ENCODE results near the gene TMEM116. TPM values are rescaled to one million over a fixed set of nuclear protein-coding genes. Genes with fewer than 3 reads are reported as not detected.
"Not testable (repeated sequence)": the region's sequence is repeated elsewhere in the genome, so short reads cannot be mapped to it uniquely, and the experiment has no call there.

The TMEM116 gene
- 8.8 and 10.0 TPM in 2 replicates for total RNA-seq (2014; rRNA removed; shearing (Covaris generic))

GRCh38 chr12:112012775-112013600 is at the start of gene TMEM116, which contains the start of gene ERP29:
TMEM116 (minus strand) TSS chr12:112013165; CDS start chr12:112005270, 7,895 bp downstream.
ERP29 (plus strand) TSS chr12:112013426; CDS start chr12:112013466, 40 bp downstream.
- Histone ChIP-seq H3K36me3 (no peaks in the 10 kb centered on the region; the same call in 1 of the 2 replicates), H3K4me3 (peak within 1 kb of the TSS; percentile 91), H3K9me3 (replicated peaks) (no peaks in the 10 kb centered on the region), H3K4me1 (peaks cover 3% of the 10 kb centered on the region; the same call in 1 of the 2 replicates), H3K27ac (peak within 1 kb of the TSS; percentile 88), H3K27me3 (no peaks in the 10 kb centered on the region)
- DNase-seq, result peak; percentile 98 to 99

DNA sequence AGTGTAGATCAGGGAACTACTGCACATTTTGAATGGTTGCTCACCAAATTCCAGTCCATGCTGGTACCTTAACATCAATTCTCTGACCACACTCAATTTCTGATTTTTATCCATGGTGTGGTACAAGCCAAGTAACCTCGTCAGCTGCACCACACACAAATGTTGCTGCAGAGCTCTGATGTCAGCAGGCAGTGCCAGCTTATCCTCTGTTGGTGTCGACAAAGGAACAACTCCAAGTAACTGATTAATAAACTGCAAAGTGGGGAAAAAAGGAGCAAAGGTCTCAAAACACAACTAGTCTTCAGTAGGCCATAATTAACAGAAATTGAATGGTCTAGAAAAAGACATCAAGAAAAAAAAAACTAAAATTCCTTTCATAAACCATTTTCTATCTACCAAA is 48.2 kb upstream of the TMEM116 start:
- H3K27me3 ChIP-seq, result no peaks in the 10 kb centered on the region
- no peak overlapping the region for H3K27ac ChIP-seq
- DNase-seq, result no peak
- H3K36me3 ChIP-seq, result peaks cover 72% of the 10 kb centered on the region
- no peak overlapping the region for H3K4me3 ChIP-seq
- H3K9me3 ChIP-seq (replicated peaks), result no peaks in the 10 kb centered on the region
- no peaks in the 10 kb centered on the region for H3K4me1 ChIP-seq

- H3K27me3 ChIP-seq, result no peaks in the 10 kb centered on the region
- H3K9me3 ChIP-seq (replicated peaks), result no peaks in the 10 kb centered on the region
- H3K4me1 ChIP-seq, result no peaks in the 10 kb centered on the region
- DNase-seq, result no peak
- H3K27ac ChIP-seq, result no peak overlapping the region
- H3K36me3 ChIP-seq, result peaks cover 62% of the 10 kb centered on the region
- H3K4me3 ChIP-seq, result no peak overlapping the region
These were observed 36.4 kb upstream of the TMEM116 start for GRCh38 chr12:112049351-112049750.

DNA sequence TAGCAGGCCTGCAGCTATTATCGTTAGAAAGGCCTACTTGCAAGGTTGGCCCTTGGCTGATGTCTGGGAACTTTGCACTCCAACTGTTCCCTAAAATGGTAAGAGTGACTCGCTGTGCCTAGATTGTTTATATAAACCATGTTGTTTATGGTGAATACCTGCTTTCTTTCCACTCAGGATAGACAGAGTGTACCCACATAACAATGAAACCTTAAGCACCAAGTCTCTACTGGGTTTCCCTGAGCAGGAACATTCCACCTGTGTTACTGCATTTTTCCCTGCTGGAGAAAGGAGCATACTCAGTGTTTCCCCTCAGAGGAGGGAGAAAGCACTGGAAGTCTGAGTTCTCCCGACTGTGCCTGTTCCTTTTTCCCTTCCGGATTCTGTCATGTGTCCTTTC is 33.0 kb upstream of the TMEM116 start:
- H3K9me3 ChIP-seq (replicated peaks), result no peaks in the 10 kb centered on the region
- no peak for DNase-seq
- no peaks in the 10 kb centered on the region for H3K27me3 ChIP-seq
- no peaks in the 10 kb centered on the region; the same call in 1 of the 2 replicates for H3K4me1 ChIP-seq
- H3K27ac ChIP-seq, result no peak overlapping the region
- no peak overlapping the region for H3K4me3 ChIP-seq
- peaks cover 74% of the 10 kb centered on the region for H3K36me3 ChIP-seq

DNA sequence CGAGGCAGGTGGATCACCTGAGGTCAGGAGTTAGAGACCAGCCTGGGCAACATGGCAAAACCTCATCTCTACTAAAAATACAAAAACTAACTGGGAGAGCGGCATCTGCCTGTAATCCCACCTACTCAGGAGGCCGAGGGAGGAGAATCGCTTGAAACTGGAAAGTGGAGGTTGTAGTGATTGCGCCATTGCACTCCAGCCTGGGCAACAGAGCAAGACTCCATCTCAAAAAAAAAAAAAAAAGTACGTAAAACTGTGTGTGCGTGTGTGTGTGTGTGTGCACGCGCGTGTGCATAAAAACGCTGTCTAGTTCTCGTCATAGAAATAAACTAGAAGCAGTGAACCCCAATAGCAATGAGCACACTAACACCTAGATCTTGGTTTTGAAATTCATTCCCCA is 23.6 kb upstream of the TMEM116 start:
- H3K4me1 ChIP-seq; H3K9me3 ChIP-seq (replicated peaks); H3K4me3 ChIP-seq; H3K27me3 ChIP-seq; H3K27ac ChIP-seq; DNase-seq: not testable (repeated sequence)
- H3K36me3 ChIP-seq, result peaks cover 71% of the 10 kb centered on the region

GRCh38 chr12:112035219-112035785 is 22.3 kb upstream of the TMEM116 start:
- Histone ChIP-seq H3K4me3 (no peak overlapping the region), H3K9me3 (replicated peaks) (no peaks in the 10 kb centered on the region), H3K4me1 (no peaks in the 10 kb centered on the region), H3K27ac (no peak overlapping the region), H3K36me3 (peaks cover 76% of the 10 kb centered on the region), H3K27me3 (no peaks in the 10 kb centered on the region)
- DNase-seq, result no peak

DNA sequence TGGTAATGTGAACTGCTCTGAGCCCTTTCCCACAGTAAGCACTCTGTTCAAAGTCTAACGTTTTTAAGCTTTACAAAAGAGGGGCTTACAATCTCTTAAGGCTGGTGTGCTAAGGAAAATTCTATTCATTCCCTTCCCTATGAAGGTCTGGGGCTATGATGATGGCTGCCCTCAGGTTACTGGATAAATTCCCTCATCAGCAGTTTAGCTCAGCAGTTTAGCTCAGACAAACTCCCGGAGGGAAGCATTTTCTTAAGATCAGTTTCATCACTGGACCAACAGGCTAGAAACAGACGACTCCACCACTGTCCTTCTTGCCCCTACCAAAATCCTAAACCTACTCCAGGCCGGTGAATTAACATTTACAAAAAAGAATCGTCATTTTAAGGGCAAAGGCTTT is 19.3 kb upstream of the TMEM116 start:
- Histone ChIP-seq H3K36me3 (peaks cover 72% of the 10 kb centered on the region), H3K4me1 (no peaks in the 10 kb centered on the region), H3K4me3 (no peak overlapping the region), H3K27me3 (no peaks in the 10 kb centered on the region), H3K9me3 (replicated peaks) (no peaks in the 10 kb centered on the region), H3K27ac (no peak overlapping the region)
- no peak for DNase-seq

- Histone ChIP-seq H3K27ac (no peak overlapping the region), H3K4me1 (no peaks in the 10 kb centered on the region), H3K4me3 (no peak overlapping the region), H3K9me3 (replicated peaks) (no peaks in the 10 kb centered on the region), H3K27me3 (no peaks in the 10 kb centered on the region), H3K36me3 (peaks cover 73% of the 10 kb centered on the region)
- no peak for DNase-seq
These were observed 18.5 kb upstream of the TMEM116 start for GRCh38 chr12:112031472-112031871.

DNA sequence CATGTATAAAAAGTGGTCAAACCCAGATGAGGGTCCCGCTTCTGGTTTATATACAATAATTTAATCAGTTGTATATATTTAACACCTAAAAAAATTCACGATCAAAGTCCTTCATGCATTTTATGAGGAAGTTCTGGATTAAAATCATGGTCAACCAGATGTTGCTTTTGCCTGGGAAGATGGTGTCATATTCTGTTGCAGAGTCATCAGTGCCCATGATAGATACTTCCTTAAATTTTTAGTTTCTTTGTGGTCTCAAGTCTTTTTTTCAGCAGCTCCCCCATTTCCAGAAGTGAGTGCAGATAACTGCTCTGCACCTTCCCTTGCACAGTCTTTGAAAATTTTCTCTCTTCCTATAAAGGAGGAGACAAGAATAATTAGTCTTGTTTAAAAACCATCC is 16.3 kb upstream of the TMEM116 start:
- Histone ChIP-seq H3K9me3 (replicated peaks) (no peaks in the 10 kb centered on the region), H3K4me1 (no peaks in the 10 kb centered on the region), H3K27ac (no peak overlapping the region), H3K4me3 (no peak overlapping the region), H3K36me3 (peaks cover 62% of the 10 kb centered on the region), H3K27me3 (no peaks in the 10 kb centered on the region)
- DNase-seq, result no peak

GRCh38 chr12:112025808-112026375 is 12.9 kb upstream of the TMEM116 start:
- H3K36me3 ChIP-seq, result peaks cover 56% of the 10 kb centered on the region
- no peaks in the 10 kb centered on the region for H3K9me3 ChIP-seq (replicated peaks)
- H3K27ac ChIP-seq, result no peak overlapping the region
- no peaks in the 10 kb centered on the region for H3K4me1 ChIP-seq
- H3K27me3 ChIP-seq, result no peaks in the 10 kb centered on the region
- DNase-seq, result no peak
- no peak overlapping the region for H3K4me3 ChIP-seq

DNA sequence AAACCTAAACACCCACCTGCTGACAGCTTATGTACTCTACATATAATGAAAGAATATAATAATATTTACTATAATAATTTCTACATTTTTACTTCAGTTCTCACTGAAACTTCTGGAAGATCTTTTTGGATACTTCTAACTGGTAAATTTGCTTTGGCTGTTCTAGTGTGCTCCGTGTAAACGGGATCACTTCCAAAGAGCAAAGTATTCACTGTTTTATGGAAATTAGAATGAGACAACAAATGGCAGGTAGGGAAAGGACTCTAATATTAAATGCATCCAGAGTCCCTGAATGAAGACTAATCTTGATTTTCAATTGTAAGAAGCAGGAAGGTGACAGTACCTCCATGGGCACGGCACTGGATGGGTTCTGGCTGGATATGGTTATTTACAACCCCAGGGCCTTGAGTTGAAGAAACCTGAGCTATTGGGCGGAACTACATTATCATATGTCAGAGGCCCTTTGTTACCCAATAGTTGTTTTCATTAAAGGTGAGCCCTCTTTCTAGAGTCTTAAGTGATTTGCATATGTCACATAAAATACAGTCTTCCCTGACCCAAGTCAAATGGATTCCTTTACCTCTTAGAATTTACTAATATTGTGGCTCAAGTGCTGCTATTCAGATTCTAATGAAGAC is 10.9 kb upstream of the TMEM116 start:
- Histone ChIP-seq H3K9me3 (replicated peaks) (no peaks in the 10 kb centered on the region; the same call in 1 of the 2 replicates), H3K27ac (no peak overlapping the region), H3K36me3 (peaks cover 39% of the 10 kb centered on the region), H3K4me3 (no peak overlapping the region), H3K27me3 (no peaks in the 10 kb centered on the region), H3K4me1 (no peaks in the 10 kb centered on the region)
- no peak for DNase-seq

DNA sequence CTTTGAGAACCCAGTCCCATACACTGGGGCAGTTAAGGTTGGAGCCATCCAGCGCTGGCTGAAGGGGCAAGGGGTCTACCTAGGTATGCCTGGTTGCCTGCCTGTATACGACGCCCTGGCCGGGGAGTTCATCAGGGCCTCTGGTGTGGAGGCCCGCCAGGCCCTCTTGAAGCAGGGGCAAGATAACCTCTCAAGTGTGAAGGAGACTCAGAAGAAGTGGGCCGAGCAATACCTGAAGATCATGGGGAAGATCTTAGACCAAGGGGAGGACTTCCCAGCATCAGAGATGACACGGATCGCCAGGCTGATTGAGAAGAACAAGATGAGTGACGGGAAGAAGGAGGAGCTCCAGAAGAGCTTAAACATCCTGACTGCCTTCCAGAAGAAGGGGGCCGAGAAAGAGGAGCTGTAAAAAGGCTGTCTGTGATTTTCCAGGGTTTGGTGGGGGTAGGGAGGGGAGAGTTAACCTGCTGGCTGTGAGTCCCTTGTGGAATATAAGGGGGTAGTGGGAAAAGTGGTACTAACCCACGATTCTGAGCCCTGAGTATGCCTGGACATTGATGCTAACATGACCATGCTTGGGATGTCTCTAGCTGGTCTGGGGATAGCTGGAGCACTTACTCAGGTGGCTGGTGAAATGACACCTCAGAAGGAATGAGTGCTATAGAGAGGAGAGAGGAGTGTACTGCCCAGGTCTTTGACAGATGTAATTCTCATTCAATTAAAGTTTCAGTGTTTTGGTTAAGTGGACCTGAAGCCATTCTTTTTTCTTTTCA is 9.5 kb upstream of the TMEM116 start:
- Histone ChIP-seq H3K4me3 (no peak overlapping the region), H3K36me3 (peaks cover 26% of the 10 kb centered on the region), H3K9me3 (replicated peaks) (no peaks in the 10 kb centered on the region; the same call in 1 of the 2 replicates), H3K4me1 (no peaks in the 10 kb centered on the region), H3K27ac (no peak overlapping the region), H3K27me3 (no peaks in the 10 kb centered on the region)
- DNase-seq, result no peak

- Histone ChIP-seq H3K36me3 (peaks cover 21% of the 10 kb centered on the region), H3K9me3 (replicated peaks) (no peaks in the 10 kb centered on the region; the same call in 1 of the 2 replicates), H3K4me3 (no peak overlapping the region), H3K27me3 (no peaks in the 10 kb centered on the region), H3K4me1 (no peaks in the 10 kb centered on the region), H3K27ac (no peak overlapping the region)
- DNase-seq, result no peak
These were observed 8.0 kb upstream of the TMEM116 start for GRCh38 chr12:112020947-112021457.

Data from SJCRH30 (cell line).